Ishikawa (cell line): Measurements from ENCODE around the gene NDUFA5.

Experiments
- CREB1 ChIP-seq: IDR thresholded peaks from 2 replicates; pipeline ENCODE4 v1.6.1; 2012; ENCODE audit warnings: low read depth
- EP300 ChIP-seq: IDR thresholded peaks from 2 replicates; pipeline ENCODE4 v1.6.1; 2012; ENCODE audit warnings: borderline replicate concordance
- MAX ChIP-seq: IDR thresholded peaks from 2 replicates; pipeline ENCODE4 v1.6.1; 2012
- RAD21 ChIP-seq: IDR thresholded peaks from 2 replicates; pipeline ENCODE4 v1.6.1; 2012; ENCODE audit warnings: low read depth
- TAF1 ChIP-seq: IDR thresholded peaks from 2 replicates; pipeline ENCODE4 v1.6.1; 2012; ENCODE audit warnings: low read depth, mild to moderate bottlenecking
- TCF12 ChIP-seq: IDR thresholded peaks from 2 replicates; pipeline ENCODE4 v1.6.1; 2012; ENCODE audit warnings: low read depth
- YY1 ChIP-seq: IDR thresholded peaks from 2 replicates; pipeline ENCODE4 v1.6.1; 2012; ENCODE audit warnings: low read depth

DNA sequence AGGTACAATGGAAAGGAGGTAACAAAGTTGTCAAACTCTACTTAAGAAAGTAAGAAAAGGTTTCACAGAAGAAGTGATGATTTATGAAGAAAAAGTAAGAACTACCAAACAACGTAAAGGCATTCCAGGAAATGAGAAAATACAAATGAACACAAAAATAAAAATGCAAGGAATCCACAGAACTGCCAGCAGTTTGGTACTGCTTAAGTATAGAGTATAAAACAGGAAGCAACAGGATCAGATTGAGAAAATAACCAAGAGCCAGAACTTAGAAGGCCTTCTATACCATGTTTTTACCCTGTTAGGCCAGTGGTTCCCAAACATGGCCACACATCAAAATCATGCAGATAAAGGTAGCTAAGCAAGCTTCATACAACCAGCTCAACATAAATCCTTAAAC, 9.2 kb downstream of the NDUFA5 start:
- TF ChIP-seq TAF1 = no peak
- TF ChIP-seq YY1 = no peak
- no peak for TF ChIP-seq CREB1
- no peak for TF ChIP-seq EP300
- TF ChIP-seq RAD21 = no peak
- no peak for TF ChIP-seq MAX
- TF ChIP-seq TCF12 = no peak
